Suppressor macrophage treated with lipopolysaccharide for 4 hours (primary cell): ENCODE data around the gene CDIPT.

Experiments
- DNase-seq: peaks from one replicate; pipeline ENCODE4 v3.0.0-alpha.2; 2020

Gene CDIPT

GRCh38 chr16:29825145-29826044 lies 37.6 kb downstream of the CDIPT start:
- no peak for DNase-seq

DNA sequence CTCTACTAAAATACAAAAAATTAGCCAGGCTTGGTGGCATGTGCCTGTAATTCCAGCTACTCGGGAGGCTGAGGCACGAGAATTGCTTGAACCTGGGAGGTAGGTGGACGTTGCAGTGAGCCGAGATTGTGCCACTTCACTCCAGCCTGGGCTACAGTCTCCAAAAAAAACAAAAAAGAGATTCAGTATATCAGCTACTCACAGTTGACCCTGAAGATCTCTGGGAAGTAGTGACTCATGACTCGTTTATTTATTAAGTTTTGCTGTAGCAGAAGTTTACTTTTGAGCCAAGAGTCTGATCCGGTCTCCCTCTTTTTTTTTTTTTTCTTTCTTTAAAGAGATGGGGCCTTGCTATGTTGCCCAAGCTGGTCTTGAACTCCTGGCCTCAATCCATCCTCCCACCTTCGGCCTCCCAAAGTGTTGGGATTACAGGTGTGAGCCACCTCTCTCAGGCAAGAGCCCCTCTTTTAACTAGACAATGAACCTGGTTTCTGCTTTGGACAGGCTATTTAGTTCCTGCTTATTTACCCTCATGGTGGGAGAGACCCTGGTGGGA lies 38.4 kb downstream of the CDIPT start:
- no peak for DNase-seq

- DNase-seq: no peak
Measured at GRCh38 chr16:29821643-29822115, 41.3 kb downstream of the CDIPT start.

GRCh38 chr16:29820730-29821642 lies 42.0 kb downstream of the CDIPT start:
- DNase-seq: peak; percentile 78

DNA sequence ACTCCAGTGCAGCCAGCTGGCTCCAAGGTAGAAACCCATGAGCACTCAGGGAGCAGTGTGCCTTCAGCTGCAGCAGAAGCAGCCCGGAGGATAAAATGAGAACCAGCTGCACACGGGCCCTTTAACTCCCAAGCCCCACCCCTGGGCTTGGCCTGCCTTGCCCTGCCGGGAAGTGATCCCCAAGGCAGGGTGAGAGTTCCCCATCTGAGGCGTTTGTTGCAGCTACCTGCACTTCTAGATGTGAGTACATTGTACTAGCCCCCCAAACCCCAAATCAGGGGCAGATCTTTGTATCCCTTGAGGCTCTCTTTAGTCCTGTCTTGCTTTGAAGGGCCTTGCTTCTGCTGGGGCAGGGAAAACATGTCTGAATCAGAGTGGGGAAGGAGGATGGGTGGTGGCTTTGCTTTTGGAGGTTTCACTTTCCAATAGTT lies 42.7 kb downstream of the CDIPT start, which contains the start of gene MVP:
TSS of gene MVP (plus strand) at position 192 of the 431 bp plus-strand sequence. CDS start 10,088 bp downstream, outside the sequence.
- DNase-seq: peak; percentile 83

DNA sequence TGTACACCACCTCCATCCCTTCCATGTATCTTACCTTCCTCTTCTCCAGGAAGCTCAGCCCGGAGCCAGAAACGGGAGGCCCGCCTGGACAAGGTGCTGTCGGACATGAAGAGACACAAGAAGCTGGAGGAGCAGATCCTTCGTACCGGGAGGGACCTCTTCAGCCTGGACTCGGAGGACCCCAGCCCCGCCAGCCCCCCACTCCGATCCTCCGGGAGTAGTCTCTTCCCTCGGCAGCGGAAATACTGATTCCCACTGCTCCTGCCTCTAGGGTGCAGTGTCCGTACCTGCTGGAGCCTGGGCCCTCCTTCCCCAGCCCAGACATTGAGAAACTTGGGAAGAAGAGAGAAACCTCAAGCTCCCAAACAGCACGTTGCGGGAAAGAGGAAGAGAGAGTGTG lies 43.5 kb downstream of the CDIPT start:
- no peak for DNase-seq

DNA sequence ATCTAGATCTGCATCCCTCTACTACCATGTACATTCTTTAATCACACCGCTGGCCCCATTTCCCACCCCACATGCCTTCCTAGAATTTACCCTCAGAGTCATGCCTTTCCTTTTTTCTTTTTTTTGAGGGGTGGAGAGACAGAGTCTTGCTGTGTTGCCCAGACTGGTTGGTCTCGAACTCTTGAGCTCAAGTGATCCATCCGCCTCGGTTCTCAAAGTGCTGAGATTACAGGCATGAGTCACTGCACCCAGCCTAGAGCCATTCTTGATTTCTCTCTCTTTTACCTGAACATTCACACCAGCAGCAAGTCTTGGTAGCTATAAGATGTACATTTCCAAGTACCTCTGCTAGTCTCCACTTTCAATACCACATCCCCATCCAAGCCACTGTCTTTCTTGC lies 44.9 kb downstream of the CDIPT start:
- DNase-seq: no peak

- DNase-seq: peak; percentile 62
Measured at GRCh38 chr16:29816694-29817441, 46.2 kb downstream of the CDIPT start.

DNA sequence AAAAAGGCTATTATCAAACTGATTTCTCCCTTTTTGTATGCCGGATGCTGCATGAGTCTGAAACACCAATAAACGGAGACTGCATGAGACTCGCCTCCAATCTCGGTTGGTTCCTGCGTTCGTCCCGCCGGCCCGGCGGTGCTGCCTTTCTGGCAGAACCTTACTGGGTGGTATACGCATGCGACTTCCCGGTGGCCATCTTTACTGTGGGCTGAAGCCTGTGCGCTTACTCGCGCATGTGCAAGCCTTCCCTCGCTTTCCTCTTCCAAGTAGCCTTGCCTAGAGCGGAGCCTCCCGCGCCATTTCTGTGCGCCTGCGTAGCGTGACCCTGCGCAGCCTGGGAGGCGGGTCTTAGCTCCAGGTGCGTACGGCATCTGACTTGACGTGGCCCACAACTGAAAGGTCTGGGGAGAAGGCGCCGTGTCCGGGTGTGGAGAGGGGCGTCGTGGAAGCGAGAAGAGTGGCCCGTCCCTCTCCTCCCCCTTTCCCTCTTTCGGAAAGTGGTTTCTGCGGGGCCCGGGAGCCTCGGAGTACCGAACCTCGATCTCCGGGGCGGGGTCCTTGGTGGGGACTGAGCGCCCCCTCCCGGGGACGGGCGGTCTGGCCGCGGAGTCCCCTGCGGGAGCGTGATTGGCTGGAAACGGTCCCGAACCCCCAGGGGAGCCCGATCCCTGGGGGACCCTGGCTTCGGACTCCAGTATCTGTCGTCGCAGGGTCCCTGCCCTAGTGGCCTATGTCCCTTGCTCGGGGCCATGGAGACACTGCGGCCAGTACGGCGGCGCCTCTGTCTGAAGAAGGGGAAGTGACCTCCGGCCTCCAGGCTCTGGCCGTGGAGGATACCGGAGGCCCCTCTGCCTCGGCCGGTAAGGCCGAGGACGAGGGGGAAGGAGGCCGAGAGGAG lies 47.0 kb downstream of the CDIPT start, which contains the start of gene PAGR1:
TSS of gene PAGR1 (plus strand) at position 360 of the 901 bp plus-strand sequence. CDS start at position 734, 374 bp downstream.
- peak; percentile 99 for DNase-seq

DNA sequence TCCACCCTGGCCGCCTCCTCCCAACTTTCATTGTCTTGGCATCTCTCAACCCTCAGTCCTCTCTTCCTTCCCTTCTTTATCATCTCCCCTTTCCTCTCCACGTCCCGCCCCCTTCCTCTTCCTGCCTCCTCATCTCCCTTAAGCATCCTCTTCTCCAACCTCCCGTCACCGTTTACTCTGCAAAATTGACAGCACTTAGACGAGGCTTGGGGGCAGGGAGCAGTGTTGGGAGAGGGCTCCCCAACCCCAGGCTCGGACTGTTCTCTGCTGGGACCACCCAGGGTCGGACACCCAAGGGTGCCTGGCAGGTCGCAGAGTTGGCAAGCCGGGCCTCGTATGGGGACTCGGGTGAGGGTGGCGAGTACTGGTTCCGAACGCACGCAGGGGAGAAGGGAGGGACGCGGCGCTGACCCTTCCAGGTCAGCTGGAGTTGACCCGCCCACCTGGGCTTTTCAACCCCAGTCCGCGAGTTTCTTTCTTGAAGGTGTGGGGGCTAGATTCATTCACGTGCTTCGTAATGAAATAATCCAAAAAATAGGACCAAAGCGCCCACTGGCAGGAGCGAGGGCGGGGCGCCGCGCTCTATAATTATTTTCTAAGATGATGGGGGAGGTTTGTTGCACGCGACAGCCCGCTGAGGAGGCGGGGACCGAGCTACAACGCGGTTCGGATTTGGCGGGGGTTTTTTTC lies 47.8 kb downstream of the CDIPT start:
- no peak for DNase-seq

- DNase-seq: no peak
Measured at GRCh38 chr16:29814592-29814991, 48.4 kb downstream of the CDIPT start.

DNA sequence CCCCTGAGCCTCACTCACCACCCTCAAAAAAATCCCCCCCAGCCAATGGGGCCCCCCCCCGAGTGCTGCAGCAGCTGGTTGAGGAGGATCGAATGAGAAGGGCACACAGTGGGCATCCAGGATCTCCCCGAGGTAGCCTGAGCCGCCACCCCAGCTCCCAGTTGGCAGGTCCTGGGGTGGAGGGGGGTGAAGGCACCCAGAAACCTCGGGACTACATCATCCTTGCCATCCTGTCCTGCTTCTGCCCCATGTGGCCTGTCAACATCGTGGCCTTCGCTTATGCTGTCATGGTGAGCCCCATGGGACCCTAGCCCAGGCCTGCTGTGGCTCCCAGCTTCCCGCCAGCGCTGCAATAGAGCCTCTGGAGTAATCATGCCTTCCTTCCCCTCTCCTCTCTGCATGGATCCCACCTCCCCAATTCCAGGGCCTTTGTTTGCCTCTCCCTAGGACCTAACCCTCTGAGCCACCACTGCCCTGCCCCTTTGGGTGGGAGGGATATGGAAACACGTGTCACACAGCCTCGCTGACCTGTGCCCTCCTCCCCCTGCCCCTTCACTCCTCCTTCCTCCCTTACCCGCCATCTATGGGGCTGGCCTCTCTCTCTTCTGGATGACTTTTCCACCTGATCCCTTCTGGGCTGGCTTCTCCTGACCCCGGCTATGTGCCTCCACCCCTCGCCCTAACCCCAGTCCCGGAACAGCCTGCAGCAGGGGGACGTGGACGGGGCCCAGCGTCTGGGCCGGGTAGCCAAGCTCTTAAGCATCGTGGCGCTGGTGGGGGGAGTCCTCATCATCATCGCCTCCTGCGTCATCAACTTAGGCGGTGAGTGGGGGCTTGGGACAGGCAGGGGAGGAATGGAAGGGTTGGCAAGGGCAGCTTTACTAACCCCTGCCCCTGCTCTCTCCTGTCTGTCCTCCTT lies 49.1 kb downstream of the CDIPT start:
- DNase-seq: no peak

DNA sequence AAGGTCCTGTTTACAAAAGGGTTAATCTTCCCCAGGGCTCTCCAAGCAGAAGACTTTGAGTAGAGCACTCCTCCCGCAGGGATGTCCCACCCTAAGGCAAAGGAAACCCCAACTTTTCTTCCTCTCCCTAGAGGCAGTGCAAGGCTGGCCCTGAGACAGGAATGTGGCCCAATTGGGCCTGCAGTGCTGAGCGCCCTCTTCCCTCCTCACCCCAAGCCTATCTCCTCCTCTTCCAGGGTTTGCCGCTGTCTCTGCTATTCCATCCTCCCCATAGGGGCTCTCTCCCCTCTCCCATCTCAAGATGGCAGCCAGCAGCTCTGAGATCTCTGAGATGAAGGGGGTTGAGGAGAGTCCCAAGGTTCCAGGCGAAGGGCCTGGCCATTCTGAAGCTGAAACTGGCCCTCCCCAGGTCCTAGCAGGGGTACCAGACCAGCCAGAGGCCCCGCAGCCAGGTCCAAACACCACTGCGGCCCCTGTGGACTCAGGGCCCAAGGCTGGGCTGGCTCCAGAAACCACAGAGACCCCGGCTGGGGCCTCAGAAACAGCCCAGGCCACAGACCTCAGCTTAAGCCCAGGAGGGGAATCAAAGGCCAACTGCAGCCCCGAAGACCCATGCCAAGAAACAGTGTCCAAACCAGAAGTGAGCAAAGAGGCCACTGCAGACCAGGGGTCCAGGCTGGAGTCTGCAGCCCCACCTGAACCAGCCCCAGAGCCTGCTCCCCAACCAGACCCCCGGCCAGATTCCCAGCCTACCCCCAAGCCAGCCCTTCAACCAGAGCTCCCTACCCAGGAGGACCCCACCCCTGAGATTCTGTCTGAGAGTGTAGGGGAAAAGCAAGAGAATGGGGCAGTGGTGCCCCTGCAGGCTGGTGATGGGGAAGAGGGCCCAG lies 50.0 kb downstream of the CDIPT start:
- no peak for DNase-seq

GRCh38 chr16:29811896-29812665 lies 50.9 kb downstream of the CDIPT start, which contains the start of gene PRRT2:
PRRT2 (plus strand) TSS chr16:29812193; CDS start chr16:29813055, 862 bp downstream.
- no peak for DNase-seq

DNA sequence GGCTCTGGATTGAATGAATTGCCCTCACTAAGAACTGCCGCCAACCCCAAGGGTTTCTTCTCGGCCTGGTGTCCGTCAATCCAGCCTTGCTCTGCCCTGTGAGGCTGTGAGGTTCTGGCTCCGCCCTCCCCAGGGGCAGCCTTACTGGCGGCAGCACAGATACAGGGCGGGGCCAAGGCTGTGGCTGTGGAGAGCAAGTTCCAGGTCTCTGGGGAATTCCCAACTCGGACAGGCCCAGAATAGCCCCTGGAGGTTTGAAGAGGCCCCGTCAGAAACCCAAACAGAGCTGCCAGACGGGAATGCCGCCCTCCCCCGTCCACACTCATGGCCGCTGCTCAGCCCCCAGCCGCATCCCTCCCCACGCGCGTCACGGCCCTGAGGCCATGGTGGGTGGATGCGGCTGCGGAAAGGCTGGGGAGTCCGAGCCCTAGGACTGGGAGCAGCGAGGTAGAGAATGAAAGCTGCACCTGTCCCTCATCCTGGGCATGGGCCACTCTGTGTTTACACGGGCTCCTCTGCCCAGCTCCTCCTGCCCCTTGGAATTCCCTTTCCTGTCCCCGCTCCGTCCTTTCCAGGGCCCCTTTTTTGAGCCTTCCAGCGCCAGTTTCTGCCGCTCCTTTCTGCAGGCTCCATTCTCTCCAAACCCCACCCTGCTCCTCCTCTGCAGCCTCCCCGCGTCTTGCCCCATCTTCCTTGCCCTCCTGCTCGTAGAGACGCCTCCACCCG lies 51.7 kb downstream of the CDIPT start:
- peak; percentile 96 for DNase-seq

- no peak for DNase-seq
Measured at GRCh38 chr16:29810699-29811169, 52.3 kb downstream of the CDIPT start.
